ENCODE measurements around the gene AGK. TPM values are rescaled to one million over a fixed set of nuclear protein-coding genes. Genes with fewer than 3 reads are reported as not detected.

The AGK gene
- total RNA-seq, 4 donors from 2014 or later: 8.4 to 47.0 (median 17.5) TPM

- Histone ChIP-seq H3K9me3 (no peaks in the 10 kb centered on the region), H3K36me3 (peaks cover 0 to 14% (median 0%) of the 10 kb centered on the region in 3 donors), H3K27me3 (no peaks in the 10 kb centered on the region), H3K27ac (no peak overlapping the region), H3K4me3 (no peak overlapping the region), H3K4me1 (no peaks in the 10 kb centered on the region)
- no peak for TF ChIP-seq CTCF (IDR thresholded peaks at IDR 0.05)
- no peak for TF ChIP-seq POLR2A (IDR thresholded peaks at IDR 0.05)
- no peak for DNase-seq
These were observed 125.4 kb downstream of the AGK start for GRCh38 chr7:141676618-141677017.

- no peaks in the 10 kb centered on the region for H3K4me1 ChIP-seq
- no peak for DNase-seq
- TF ChIP-seq POLR2A (IDR thresholded peaks at IDR 0.05): no peak
- TF ChIP-seq CTCF (IDR thresholded peaks at IDR 0.05): no peak
- H3K27ac ChIP-seq: no peak overlapping the region
- H3K4me3 ChIP-seq: no peak overlapping the region
- H3K9me3 ChIP-seq: no peaks in the 10 kb centered on the region
- H3K27me3 ChIP-seq: no peaks in the 10 kb centered on the region
- H3K36me3 ChIP-seq: peaks cover 0 to 13% (median 0%) of the 10 kb centered on the region in 3 donors
These were observed 127.8 kb downstream of the AGK start for GRCh38 chr7:141679014-141679413.

- no peak for TF ChIP-seq CTCF (IDR thresholded peaks at IDR 0.05)
- TF ChIP-seq POLR2A (IDR thresholded peaks at IDR 0.05): no peak
- Histone ChIP-seq H3K36me3 (peaks cover 0 to 18% (median 0%) of the 10 kb centered on the region in 3 donors), H3K4me3 (no peak overlapping the region), H3K27ac (no peak overlapping the region), H3K4me1 (no peaks in the 10 kb centered on the region), H3K27me3 (no peaks in the 10 kb centered on the region), H3K9me3 (no peaks in the 10 kb centered on the region)
- DNase-seq: no peak
These were observed 134.2 kb downstream of the AGK start for GRCh38 chr7:141685285-141686023.

- Histone ChIP-seq H3K27ac (no peak overlapping the region), H3K36me3 (peaks cover 0 to 17% (median 0%) of the 10 kb centered on the region in 3 donors), H3K27me3 (no peaks in the 10 kb centered on the region), H3K4me3 (no peak overlapping the region), H3K4me1 (no peaks in the 10 kb centered on the region), H3K9me3 (no peaks in the 10 kb centered on the region)
- TF ChIP-seq POLR2A (IDR thresholded peaks at IDR 0.05): no peak
- TF ChIP-seq CTCF (IDR thresholded peaks at IDR 0.05): no peak
- no peak for DNase-seq
These were observed 134.9 kb downstream of the AGK start for GRCh38 chr7:141686074-141686473.

- no peak for TF ChIP-seq CTCF (IDR thresholded peaks at IDR 0.05)
- TF ChIP-seq POLR2A (IDR thresholded peaks at IDR 0.05): no peak
- H3K9me3 ChIP-seq: no peaks in the 10 kb centered on the region
- H3K36me3 ChIP-seq: peaks cover 0 to 14% (median 0%) of the 10 kb centered on the region in 3 donors
- H3K27me3 ChIP-seq: no peaks in the 10 kb centered on the region
- no peak overlapping the region for H3K4me3 ChIP-seq
- H3K4me1 ChIP-seq: no peaks in the 10 kb centered on the region
- DNase-seq: no peak
- no peak overlapping the region for H3K27ac ChIP-seq
These were observed 135.5 kb downstream of the AGK start for GRCh38 chr7:141686670-141687069.

Measured in Peyer's patch (tissue), 4 donors.